NCI-H2107 treated with DMSO at 0.1 percent for 48 hours (cell line): ENCODE measurements around the gene BEX4.
"Not testable (repeated sequence)": the region's sequence is repeated elsewhere in the genome, so short reads cannot be mapped to it uniquely, and the experiment has no call there.

Experiments used
- DNase-seq: peaks from one replicate; lab custom pipeline; 2025; ENCODE audit not compliant: unreplicated experiment; lab: John Stamatoyannopoulos, UW

The BEX4 gene, protein sequence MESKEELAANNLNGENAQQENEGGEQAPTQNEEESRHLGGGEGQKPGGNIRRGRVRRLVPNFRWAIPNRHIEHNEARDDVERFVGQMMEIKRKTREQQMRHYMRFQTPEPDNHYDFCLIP

GRCh38 chrX:103214870-103215424 is at the start of gene BEX4:
TSS of gene BEX4 (plus strand) at chrX:103215108. CDS start at chrX:103216154, 1,046 bp downstream.
- DNase-seq = peak; percentile 43

- DNase-seq = no peak
These were observed 44.7 kb upstream of the BEX4 start for GRCh38 chrX:103170216-103170615.

- no peak for DNase-seq
These were observed 43.6 kb upstream of the BEX4 start for GRCh38 chrX:103171353-103171752.

DNA sequence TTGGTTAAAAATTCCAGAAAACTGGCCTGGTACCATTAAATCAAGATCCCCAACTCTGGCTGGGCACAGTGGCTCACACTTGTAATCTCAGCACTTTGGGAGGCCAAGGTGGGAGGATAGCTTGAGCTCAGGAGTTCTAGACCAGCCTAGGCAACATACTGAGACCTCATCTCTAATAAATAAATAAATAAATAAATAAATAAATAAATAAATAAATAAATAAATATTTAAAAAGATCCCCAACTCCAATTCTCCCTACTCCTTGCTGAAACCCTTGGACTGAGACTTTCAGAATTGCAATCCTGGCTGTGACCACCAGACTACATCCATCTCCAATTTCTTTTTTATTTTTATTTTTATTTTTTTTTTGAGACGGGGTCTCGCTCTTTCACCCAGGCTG is 39.7 kb upstream of the BEX4 start:
- not testable (repeated sequence) for DNase-seq

GRCh38 chrX:103175944-103176753 is 38.8 kb upstream of the BEX4 start:
- DNase-seq = peak; percentile 68

- DNase-seq = no peak
These were observed 37.4 kb upstream of the BEX4 start for GRCh38 chrX:103177556-103177955.

GRCh38 chrX:103183912-103184311 is 31.0 kb upstream of the BEX4 start:
- DNase-seq = no peak

DNA sequence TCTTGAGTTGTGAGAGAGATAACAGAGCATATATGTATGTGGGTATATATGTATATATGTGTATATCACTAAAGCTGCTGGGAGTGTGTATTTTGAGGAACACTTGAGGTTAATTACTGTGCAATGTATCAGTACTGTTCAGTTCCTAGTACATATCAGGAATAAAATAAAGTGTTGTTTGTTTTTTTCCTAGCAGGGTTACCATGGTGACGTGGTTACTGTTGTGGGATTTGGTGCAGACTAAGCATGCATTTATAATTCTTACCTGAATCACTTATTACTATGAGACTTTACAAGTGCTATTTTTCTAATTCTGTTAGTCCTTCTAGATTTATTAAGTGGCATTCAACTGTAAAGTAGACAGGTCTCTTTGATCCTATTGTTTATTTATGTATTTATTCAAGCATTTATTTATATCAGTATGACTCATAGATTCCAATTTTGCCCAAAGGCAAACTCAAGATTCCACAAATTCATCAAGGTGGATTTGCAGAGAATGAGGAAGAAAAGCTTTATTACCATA is 26.9 kb upstream of the BEX4 start:
- DNase-seq = peak; percentile 3

DNA sequence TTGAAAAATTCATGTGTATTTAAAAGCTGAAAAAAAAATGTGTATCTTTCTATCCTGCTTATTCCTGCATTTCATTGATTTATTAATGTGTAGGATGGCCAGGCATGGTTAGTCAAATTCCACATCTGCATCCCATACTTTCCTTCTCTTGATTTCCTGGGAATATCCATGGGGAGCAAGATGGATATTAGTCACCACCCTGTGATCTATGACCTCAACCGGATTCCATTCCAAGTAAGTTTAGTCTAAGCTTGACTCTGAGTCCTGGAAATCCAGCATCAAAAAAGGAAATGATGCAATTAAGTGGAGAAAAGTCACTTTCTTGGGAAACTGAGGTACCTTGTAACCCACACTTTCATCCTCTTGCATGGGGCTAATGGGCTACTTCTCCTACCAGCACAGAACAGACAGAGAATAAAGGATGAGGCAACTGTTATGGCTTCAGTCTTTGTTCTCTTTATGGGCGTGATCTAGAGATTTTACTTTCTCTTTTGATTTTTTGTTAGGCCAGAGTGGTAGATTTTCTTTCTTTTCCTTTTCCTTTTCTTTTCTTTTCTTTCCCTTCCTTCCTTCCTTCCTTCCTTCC is 17.1 kb upstream of the BEX4 start:
- DNase-seq = no peak

DNA sequence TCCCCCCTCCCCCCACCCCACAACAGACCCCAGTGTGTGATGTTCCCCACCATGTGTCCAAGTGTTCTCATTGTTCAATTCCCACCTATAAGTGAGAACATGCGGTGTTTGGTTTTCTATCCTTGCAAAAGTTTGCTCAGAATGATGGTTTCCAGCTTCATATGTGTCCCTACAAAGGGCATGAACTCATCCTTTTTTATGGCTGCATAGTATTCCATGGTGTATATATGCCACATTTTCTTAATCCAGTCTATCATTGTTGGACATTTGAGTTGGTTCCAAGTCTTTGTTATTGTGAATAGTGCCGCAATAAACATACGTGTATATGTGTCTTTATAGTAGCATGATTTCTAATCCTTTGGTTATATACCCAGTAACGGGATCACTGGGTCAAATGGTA is 16.2 kb upstream of the BEX4 start:
- not testable (repeated sequence) for DNase-seq

- DNase-seq = no peak
These were observed 13.9 kb upstream of the BEX4 start for GRCh38 chrX:103201041-103201440.

GRCh38 chrX:103210056-103210455 is 4.9 kb upstream of the BEX4 start:
- no peak for DNase-seq

GRCh38 chrX:103211012-103211715 is 3.7 kb upstream of the BEX4 start:
- DNase-seq = peak; percentile 22

GRCh38 chrX:103212749-103213457 is 2.0 kb upstream of the BEX4 start:
- DNase-seq = no peak

DNA sequence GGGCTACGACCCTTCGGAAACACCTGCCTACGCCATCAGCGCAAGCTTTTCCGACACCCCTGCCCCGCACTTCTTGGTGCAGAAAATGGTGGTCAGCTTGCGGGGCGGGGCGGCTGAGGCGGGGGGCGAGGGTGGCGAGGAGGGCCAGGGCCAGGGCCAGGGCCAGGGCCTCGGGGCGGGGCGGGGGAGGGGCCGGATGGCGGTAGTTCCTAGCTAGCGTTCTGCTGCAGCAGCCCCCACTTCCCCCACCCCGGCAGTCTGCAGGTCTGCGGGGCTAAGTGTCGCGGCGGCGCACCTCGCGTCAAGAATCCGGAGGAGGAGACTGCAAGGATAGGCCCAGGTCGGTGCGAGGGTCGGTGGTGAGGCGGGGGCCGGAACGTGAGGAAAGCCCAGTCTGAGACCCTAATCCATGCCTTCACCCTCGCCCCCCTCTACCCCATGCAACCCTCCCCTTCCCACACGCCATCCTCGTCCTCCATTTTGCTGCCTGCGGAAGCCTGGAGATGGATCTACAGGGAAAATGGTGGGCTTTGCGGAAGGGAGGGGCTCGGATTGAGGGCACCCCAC is 600 bp downstream of the BEX4 start:
- DNase-seq = peak; percentile 21

DNA sequence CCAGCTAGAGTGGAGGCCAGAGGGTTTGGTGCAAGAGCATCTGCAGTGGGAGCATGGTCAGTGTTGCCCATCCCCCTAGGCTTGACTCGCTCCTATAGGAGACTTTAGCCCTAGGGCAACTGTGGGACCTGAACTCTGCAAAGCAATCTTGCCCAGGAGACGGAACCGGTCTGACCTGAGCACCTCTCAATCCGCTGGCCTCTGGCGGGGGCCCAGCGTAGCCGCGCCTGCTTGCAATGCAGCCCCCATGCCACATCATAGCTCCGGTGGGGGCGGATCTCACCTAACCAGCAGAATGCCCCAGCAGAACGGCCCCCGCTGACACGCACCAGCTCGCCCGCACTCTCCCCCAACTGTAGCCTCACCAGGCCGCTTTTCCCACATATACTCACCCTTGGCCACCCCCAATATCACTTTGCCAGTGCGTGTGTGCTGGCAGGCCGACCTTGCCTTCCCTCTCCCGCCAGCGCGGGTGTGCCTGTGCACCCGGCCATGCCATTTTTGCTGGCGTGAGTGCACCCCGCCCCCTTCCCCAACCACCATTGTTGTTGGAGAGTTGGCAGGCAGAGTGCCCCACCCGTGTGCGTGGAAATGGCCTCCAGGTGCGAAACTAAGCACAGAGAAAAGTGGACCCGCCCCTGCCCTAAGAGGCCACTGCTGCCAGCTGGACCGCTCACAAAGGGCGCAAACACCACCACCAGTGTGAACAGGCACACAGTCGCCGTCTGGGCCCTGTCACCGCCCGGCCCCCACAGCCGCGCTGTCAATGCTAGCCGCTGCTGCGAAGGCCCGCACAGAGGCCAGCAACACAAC is 5.8 kb downstream of the BEX4 start:
- no peak for DNase-seq

DNA sequence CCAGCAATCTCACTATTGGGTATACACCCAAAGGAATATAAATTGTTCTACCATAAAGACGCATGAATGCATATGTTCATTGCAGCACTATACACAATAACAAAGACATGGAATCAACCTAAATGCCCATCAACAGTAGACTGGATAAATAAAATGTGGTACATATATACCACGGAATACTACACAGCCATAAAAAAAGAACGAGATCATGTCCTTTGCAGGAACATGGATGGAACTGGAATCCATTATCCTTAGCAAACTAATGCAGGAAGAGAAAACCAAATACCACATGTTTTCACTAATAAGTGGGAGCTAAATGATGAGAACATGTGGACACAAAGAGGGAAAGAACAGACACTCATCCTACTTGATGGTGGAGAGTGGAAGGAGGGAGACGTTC is 11.0 kb downstream of the BEX4 start:
- DNase-seq = not testable (repeated sequence)

DNA sequence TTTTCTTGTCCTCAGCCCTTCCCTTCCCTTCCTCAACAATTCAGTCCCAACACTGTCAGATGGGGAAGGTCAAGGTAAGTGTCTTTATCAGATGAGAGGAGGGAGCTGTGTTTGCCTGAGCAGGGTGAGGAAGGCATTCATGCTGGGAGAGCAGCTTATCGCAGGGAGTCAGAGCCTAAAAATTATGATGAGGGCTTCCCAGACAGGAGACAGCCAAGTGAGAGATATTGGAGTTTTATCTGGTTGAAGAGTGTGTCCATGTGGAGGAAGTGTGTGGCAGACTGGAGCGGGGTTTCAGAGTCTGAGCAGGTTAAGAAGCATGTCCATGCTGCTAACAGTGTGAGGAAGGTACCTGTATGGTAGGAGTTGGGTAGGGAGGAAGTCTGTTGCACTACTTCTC is 18.4 kb downstream of the BEX4 start:
- DNase-seq = no peak

GRCh38 chrX:103234869-103235268 is 20.0 kb downstream of the BEX4 start:
- no peak for DNase-seq
